T-helper 1 cell treated with Interleukin-12 subunit alpha and Interleukin-12 subunit beta and Interleukin-4 antibody, amounts not matched to agents 30 μg/mL and 1 μg/mL, for 36 hours (primary cell): ENCODE results near the gene CHKB.
"Not testable (repeated sequence)": the region's sequence is repeated elsewhere in the genome, so short reads cannot be mapped to it uniquely, and the experiment has no call there.

Experiments
- H3K27ac Mint-ChIP-seq: one replicate; pipeline ENCODE4 v1.8.0; 2021; ENCODE audit warnings: mild to moderate bottlenecking, mixed read lengths
- H3K27me3 Mint-ChIP-seq: one replicate; pipeline ENCODE4 v1.8.0; 2021; ENCODE audit warnings: low read depth, mixed read lengths
- H3K36me3 Mint-ChIP-seq: one replicate; pipeline ENCODE4 v1.8.0; 2021; ENCODE audit warnings: low read depth, mixed read lengths
- H3K4me1 Mint-ChIP-seq: one replicate; pipeline ENCODE4 v1.8.0; 2021; ENCODE audit warnings: low read depth, mixed read lengths
- H3K4me3 Mint-ChIP-seq: one replicate; pipeline ENCODE4 v1.8.0; 2021; ENCODE audit warnings: mild to moderate bottlenecking, moderate library complexity, mixed read lengths
- H3K9me3 Mint-ChIP-seq: one replicate; pipeline ENCODE4 v1.8.0; 2021; ENCODE audit warnings: mixed read lengths

The CHKB gene

DNA sequence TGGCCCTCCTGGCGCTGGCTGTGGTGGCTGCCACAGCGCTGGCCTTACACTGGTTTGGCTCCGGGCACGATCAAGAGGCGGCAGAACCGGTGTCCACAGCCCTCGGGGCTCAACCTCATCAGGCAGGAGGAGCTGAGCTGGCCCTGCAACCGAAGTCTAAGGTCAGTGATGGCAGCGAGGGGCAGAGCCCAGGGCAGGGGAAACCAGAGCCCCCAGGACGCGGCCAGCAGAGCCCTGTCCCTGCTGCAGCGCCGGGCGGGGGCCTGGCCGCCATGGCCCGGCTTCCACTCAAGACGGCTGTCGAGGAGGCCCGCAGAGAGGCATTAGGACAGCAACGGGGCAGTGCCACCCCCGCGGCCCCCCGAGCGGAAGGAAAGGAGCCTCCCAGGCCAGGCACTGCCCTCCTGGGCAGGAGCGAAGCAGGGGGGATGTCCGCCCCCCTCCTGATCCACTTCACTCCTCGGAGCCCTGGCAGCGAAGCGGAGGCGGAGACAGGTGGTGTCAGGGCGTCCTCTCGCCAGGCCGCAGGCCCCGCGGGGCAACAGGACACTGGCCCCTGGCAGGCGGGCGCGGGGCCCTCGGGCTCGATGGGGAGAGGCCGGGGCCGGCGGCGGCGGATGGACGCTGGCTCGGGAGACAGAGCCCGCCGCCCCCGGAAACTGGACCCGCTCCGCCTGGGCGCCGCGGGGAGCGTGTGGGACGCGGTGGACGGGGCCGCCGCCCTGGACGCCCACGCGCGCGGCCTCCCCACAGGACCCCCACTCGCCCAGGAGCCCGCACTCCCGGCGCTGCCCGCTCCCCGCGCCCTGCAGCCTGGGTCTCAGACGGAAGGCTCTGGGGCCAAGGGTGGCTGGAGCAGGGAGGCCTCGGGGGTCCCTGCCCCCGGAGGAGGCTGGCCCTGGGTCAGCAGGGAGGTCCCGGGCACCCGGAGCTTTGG is 36.1 kb downstream of the CHKB start:
- Mint-ChIP-seq H3K9me3 (no peaks in the 10 kb centered on the region), H3K27ac (peak overlapping the region; percentile 55), H3K4me1 (peaks cover 45% of the 10 kb centered on the region), H3K36me3 (peaks cover 13% of the 10 kb centered on the region), H3K27me3 (no peaks in the 10 kb centered on the region), H3K4me3 (peak overlapping the region; percentile 58)

DNA sequence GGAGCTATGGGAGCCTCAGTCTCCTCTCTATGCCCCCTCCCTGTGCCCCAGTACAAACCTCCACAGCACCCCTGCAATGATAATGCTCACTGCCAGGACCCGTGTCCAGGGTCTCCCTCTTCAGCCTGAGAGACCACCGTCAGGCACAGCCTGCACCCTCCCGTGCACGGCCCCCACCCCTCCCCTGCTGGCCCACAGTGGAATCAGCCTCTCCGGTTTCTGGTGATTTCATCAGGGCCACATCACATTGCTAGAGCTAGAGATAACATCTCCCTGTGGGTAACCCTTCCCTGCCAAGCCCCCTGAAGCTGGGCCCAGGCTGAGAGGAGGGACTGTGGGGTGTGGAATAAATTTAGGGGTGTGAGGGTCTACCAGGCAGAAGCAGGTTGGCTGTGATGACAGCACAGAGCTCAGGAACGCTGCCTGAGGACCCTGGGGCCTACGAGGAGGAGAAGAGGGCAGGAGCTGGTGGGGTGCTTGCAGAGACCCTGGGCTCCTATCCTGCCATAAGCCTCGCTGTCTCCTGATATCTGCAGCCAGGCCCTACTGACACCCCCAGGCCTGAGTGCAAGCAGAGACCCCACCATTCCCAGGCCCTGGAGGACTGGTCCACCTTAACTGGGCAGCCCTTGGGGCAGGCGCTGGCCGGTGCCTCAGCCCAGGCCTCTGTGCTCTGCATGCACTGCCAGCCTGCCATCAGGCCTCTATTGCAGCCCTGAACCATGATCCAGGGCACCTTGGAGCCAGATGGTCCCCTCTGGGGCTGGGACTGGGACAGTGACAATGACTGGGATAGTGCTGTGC is 36.9 kb downstream of the CHKB start, which contains the start of gene KLHDC7B:
TSS of gene KLHDC7B (plus strand) at position 378 of the 804 bp plus-strand sequence. CDS start at position 723, 345 bp downstream.
- no peaks in the 10 kb centered on the region for H3K9me3 Mint-ChIP-seq
- peaks cover 11% of the 10 kb centered on the region for H3K36me3 Mint-ChIP-seq
- peaks cover 51% of the 10 kb centered on the region for H3K4me1 Mint-ChIP-seq
- peak within 1 kb of the TSS; percentile 58 for H3K4me3 Mint-ChIP-seq
- no peaks in the 10 kb centered on the region for H3K27me3 Mint-ChIP-seq
- H3K27ac Mint-ChIP-seq, result peak within 1 kb of the TSS; percentile 86

DNA sequence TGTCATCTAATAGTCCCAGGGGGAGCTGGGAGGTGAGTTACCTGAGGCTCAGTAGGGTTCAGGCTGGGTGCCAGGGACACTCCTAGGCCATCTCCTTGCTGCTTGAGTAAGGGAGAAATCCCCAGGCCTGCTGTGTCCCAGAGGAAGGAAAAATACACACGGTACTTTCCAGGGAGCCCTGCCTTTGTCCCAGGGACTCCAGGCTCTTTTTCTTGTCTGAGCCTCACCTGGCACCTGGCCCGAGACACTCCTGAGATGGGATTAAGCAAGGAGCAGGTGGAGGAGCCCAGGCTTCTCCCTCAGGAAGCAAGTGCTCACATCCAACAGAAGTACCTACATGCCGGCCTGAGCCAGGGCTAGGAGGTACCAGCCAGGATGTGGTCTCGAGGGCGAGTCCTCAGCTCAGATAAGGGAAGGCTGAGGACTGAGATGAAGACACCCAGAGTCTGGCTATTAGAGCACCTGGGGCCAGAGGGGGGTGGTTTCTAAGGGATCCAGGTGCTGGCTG is 37.8 kb downstream of the CHKB start:
- H3K4me3 Mint-ChIP-seq, result peak overlapping the region; percentile 37
- H3K4me1 Mint-ChIP-seq, result peaks cover 49% of the 10 kb centered on the region
- no peaks in the 10 kb centered on the region for H3K9me3 Mint-ChIP-seq
- peak overlapping the region; percentile 86 for H3K27ac Mint-ChIP-seq
- H3K36me3 Mint-ChIP-seq, result peaks cover 10% of the 10 kb centered on the region
- H3K27me3 Mint-ChIP-seq, result no peaks in the 10 kb centered on the region

DNA sequence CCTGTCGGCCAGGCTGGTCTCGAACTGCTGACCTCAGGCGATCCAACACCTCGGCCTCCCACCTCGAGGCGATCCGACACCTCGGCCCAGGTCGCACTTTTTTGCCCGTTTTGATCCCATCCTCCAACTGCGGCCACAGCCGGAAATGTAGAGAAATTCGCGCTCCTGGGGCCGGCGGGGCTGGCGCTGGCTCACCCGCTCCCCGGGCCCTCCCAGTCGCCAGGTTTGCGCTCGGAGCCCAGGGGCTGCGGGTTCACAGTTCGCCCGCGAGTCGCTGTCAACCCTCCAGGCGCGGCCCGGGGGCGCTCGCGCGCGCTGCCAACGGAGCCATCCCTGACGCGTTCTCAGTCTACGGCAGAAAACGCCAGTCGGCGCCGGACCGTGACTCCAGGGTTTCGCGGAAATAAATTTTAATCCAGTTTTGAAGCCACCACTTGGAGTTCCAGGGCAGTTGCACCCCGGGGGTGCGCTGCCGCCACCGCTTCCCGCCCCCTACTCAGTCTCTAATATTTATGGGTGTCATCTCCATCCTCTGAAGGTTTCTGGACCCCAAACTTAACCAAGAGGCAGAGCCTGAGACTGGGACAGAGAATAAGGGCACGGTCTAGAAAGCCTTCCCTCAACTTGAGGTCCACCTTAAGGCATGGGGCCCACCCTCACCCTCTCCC is 38.4 kb downstream of the CHKB start:
- Mint-ChIP-seq H3K4me3 (peak overlapping the region; percentile 37), H3K27ac (peak overlapping the region; percentile 86), H3K36me3 (peaks cover 10% of the 10 kb centered on the region), H3K9me3 (no peaks in the 10 kb centered on the region), H3K4me1 (peaks cover 55% of the 10 kb centered on the region), H3K27me3 (no peaks in the 10 kb centered on the region)

DNA sequence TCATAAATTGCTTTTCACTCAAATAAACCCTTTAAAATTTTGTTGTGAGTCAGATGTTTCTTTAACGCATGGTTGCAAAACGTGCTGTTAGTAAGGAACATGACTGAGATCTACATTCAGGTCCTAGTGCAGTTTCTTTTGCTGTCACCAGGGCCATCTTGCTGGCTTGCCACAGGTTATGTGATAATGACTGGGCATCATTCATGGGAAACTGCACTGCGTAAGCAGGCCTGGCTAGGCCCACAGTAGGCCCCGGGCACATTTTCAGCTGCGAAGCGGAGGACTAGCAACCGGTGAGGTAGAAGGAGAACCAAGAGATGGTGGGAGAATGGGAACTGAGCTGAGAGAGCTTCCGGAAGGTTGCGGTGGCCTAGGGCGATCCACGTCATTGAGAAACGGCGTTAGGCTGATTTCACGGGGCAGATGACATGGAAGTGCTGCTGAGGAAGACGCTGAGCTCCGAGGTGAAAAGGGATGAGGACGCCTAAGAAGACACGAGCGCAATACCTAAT is 40.2 kb downstream of the CHKB start:
- H3K4me3 Mint-ChIP-seq, result peak overlapping the region; percentile 43
- H3K27me3 Mint-ChIP-seq, result no peaks in the 10 kb centered on the region
- peaks cover 15% of the 10 kb centered on the region for H3K36me3 Mint-ChIP-seq
- H3K4me1 Mint-ChIP-seq, result peaks cover 62% of the 10 kb centered on the region
- peak overlapping the region; percentile 99 for H3K27ac Mint-ChIP-seq
- no peaks in the 10 kb centered on the region for H3K9me3 Mint-ChIP-seq

DNA sequence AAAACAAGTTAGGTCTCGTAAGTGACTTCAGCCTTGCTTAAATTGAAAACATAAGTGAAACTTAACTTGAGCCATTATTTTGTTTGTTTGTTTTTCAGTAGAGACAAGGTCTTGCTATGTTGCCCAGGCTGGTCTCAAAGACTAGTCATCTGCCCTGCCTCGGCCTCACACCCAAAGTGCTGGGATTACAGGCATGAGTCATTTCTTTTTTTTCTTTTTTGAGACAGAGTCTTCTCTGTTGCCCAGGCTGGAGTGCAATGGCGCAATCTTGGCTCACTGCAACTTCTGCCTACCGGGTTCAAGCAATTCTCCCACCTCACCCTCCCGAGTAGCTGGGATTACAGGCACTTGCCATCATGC is 41.0 kb downstream of the CHKB start:
- H3K9me3 Mint-ChIP-seq, H3K27me3 Mint-ChIP-seq, H3K4me3 Mint-ChIP-seq: not testable (repeated sequence)
- Mint-ChIP-seq H3K4me1 (peaks cover 65% of the 10 kb centered on the region), H3K36me3 (peaks cover 17% of the 10 kb centered on the region), H3K27ac (peak overlapping the region; percentile 99)

DNA sequence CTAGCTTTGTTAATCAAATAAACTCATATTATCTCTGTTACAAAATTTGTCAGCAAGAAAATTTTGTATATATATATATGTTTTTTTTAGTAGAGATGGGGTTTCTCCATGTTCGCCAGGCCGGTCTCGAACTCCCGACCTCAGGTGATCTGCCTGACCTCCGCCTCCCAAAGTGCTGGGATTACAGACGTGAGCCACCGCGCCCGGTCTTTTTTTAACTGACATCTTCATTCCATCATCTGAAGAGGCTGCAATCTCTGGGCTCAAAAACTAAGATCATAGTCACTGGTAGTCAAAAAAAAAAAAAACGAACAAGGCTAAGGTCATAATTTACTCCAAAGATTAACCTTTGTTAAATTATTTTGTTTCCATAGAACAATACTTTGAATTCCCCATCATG is 42.3 kb downstream of the CHKB start:
- peak overlapping the region; percentile 99 for H3K27ac Mint-ChIP-seq
- peaks cover 57% of the 10 kb centered on the region for H3K4me1 Mint-ChIP-seq
- H3K9me3 Mint-ChIP-seq, result no peaks in the 10 kb centered on the region
- H3K4me3 Mint-ChIP-seq, result peak overlapping the region; percentile 61
- H3K27me3 Mint-ChIP-seq, result no peaks in the 10 kb centered on the region
- peaks cover 17% of the 10 kb centered on the region for H3K36me3 Mint-ChIP-seq

DNA sequence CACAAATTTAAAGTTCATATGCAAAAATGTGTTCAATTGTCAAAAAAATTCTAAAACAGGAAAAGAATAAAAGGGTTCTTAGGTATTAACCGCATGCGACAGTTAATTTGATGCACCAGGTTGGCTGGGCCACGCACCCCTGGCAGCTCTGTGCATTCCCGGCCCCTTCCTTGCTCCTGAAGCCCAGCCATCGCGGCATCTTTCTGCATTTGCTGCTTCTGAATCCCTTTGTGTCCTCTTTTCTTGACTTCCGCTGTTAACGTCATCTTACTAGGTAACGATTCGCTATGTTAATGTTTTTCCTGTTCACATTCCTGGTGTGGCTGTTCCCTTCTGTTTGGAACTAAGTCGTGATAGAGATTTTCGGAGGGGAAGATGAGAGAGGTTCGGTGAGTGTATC is 44.9 kb downstream of the CHKB start:
- H3K4me3 Mint-ChIP-seq, result peak overlapping the region; percentile 70
- H3K4me1 Mint-ChIP-seq, result peaks cover 63% of the 10 kb centered on the region
- H3K36me3 Mint-ChIP-seq, result peaks cover 19% of the 10 kb centered on the region
- H3K27ac Mint-ChIP-seq, result peak overlapping the region; percentile 99
- H3K27me3 Mint-ChIP-seq, result no peaks in the 10 kb centered on the region
- H3K9me3 Mint-ChIP-seq, result no peaks in the 10 kb centered on the region

DNA sequence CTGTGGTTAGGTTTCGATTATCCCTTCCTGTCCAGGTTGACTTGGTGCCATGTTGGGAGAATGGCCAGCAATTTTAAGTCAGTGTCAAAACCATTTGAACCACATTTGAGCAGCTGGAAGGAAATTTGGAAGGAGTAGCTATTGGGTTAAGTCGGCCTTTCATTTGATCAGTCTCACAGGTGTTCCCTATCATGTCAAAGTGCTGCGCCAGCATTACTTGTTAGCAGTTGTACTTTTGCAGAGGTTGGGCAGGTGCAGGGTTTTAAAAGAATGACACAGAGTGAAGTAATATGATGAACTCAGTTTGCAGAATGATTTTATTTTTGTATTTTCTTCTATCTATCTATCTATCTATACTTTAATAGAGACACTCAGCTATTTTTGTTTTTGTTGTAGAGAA is 46.4 kb downstream of the CHKB start:
- peaks cover 17% of the 10 kb centered on the region for H3K36me3 Mint-ChIP-seq
- peak overlapping the region; percentile 52 for H3K27ac Mint-ChIP-seq
- no peaks in the 10 kb centered on the region for H3K9me3 Mint-ChIP-seq
- no peaks in the 10 kb centered on the region for H3K27me3 Mint-ChIP-seq
- peaks cover 53% of the 10 kb centered on the region for H3K4me1 Mint-ChIP-seq
- H3K4me3 Mint-ChIP-seq, result no peak overlapping the region

DNA sequence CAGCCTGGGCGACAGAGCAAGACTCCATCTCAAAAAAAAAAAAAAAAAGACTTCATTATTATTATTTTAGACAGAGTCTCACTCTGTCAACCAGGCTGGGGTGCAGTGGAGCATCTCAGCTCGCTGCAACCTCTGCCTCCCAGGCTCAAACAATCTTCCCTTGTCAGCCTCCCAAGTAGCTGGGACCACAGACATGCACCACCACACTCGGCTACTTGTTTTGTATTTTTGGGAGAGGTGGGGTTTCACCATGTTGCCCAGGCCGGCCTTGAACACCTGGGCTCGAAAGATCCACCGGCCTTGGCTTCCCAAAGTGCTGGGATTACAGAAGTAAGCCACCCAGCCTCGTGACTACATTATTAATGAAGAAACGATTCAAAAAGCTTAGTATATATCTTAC is 47.5 kb downstream of the CHKB start:
- no peaks in the 10 kb centered on the region for H3K9me3 Mint-ChIP-seq
- no peak overlapping the region for H3K4me3 Mint-ChIP-seq
- no peaks in the 10 kb centered on the region for H3K27me3 Mint-ChIP-seq
- H3K4me1 Mint-ChIP-seq, result peaks cover 44% of the 10 kb centered on the region
- peaks cover 12% of the 10 kb centered on the region for H3K36me3 Mint-ChIP-seq
- H3K27ac Mint-ChIP-seq, result peak overlapping the region; percentile 31

DNA sequence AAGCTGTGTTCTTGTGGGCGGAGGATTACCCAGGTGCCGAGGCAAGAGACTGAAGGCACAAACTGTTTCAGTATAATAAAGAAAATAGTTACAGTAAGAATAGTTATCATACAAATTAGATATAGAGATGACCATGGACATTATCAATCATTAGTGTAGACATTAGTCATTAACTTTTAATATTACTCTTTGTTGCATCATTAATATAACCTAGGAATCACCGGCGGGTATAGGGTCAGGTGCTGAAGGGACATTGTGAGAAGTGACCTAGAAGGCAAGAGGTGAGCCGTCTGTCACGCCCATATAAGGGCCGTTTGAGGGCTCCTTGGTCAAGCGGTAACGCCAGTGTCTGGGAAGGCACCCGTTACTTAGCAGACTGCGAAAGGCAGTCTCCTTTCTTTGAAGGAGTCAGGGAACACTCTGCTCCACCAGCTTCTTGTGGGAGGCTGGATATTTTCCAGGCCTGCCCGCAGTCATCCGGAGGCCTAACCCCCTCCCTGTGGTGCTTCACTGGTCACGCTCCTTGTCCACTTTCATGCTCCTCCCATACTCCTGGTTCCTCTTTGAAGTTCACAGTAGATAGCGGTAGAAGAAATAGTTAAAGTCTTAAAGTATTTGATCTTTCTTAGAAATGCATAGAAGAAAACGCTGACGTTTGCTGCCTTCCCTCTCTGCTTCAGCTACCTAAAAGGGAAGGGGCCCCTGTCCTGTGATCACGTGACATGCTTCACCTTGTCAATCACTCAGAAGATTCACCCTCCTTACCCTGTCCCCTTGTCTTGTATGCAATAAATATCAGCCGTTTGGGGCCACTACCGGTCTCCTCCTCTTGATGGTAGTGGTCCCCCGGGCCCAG is 48.6 kb downstream of the CHKB start:
- Mint-ChIP-seq H3K4me3 (peak overlapping the region; percentile 36), H3K27ac (peak overlapping the region; percentile 91), H3K36me3 (peaks cover 12% of the 10 kb centered on the region), H3K4me1 (peaks cover 34% of the 10 kb centered on the region)
- H3K27me3 Mint-ChIP-seq, H3K9me3 Mint-ChIP-seq: not testable (repeated sequence)

DNA sequence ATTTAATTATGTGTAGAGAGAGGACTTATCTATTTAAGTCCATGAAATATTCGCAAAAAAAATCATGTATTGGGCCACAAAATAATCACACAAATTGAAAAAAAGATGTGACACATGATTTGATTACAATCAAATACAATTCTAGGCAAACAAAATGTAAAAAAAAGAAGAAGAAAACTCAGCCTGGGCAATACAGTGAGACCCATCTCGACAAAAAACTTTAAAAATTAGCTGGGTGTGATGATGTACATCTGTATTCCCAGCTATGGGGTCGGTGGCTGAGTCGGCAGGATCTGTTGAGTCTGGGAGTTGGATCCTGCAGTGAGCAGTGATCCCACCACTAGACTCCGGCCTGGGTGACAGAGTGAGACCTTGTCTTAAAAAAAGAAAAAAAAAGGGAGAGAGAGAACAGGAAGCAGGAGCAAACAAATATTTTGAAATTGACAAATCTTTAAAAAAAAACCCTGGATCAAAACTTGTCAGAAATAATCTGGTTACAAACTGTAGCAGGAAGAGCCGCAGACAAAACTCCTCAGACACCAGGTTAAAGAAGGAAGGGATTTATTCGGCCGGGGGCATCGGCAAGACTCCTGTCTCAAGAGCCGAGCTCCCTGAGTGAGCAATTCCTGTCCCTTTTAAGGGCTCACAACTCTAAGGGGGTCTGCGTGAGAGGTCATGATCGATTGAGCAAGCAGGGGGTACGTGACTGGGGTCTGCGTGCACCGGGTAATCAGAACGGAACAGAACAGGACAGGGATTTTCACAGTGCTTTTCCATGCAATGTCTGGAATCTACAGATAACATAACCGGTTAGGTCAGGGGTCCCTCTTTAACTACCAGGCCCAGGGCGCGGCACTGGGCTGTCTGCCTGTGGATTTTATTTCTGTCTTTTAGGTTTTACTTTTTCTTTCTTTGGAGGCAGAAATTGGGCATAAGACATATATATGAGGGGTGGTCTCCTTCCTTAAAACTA is 49.5 kb downstream of the CHKB start:
- Mint-ChIP-seq H3K9me3 (no peaks in the 10 kb centered on the region), H3K27ac (peak overlapping the region; percentile 91), H3K4me1 (peaks cover 37% of the 10 kb centered on the region), H3K36me3 (peaks cover 15% of the 10 kb centered on the region), H3K4me3 (peak overlapping the region; percentile 82), H3K27me3 (no peaks in the 10 kb centered on the region)
